ENCODE results near the gene AXDND1. TPM values are rescaled to one million over a fixed set of nuclear protein-coding genes. Genes with fewer than 3 reads are reported as not detected.

AXDND1 gene
- total RNA-seq, result 0.29 to 1.4 TPM (median 0.97 TPM) in 3 replicates

DNA sequence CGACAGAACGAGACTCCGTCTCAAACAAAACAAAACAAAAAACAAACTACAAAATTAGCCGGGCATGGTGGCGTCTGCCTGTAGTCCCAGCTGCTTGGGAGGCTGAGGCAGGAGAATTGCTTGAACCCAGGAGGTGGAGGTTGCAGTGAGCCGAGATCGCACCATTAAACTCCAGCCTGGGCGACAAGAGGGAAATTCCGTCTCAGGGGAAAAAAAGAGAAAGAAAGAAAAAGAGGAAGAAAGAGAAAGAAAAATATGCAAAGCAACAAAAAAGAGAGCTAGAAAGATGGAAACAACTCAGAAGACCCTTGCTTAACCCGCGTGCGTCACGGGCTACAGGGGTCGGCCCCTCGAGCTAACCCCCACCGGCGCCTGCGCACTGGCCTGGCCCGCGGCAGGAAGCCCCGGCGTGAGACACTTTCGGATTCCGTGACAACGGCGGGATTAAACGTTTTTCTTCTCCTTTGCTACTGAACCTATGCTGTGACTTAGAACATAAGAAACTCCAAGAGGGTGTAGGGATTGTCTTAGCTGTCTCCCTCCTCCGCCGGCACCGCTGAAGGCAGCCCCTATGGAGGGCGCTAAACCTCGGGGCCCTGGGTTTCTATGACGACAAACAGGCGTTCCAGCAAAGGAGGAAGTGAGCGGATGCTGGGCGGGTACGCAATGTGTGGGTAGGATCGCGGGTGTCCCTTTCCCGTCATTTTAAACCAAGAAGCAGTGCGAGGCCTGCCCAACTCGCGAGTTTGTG, at the start of gene AXDND1:
TSS of gene AXDND1 (plus strand) at position 630 of the 751 bp plus-strand sequence. CDS start 539 bp downstream, outside the sequence.
- TF ChIP-seq CTCF (IDR thresholded peaks at IDR 0.05; ENCODE audit: unreplicated experiment), result no peak
- Mint-ChIP-seq H3K27ac (peak within 1 kb of the TSS; percentile 99), H3K27me3 (ENCODE audit: low read depth) (no peaks in the 10 kb centered on the region), H3K4me3 (peak within 1 kb of the TSS; percentile 93), H3K36me3 (no peaks in the 10 kb centered on the region), H3K4me1 (peaks cover 10% of the 10 kb centered on the region), H3K9me3 (no peaks in the 10 kb centered on the region)
- DNase-seq (ENCODE audit: low spot score in 2 of 2, unreplicated experiment in 2 of 2), result peak; percentile 29 to 65

DNA sequence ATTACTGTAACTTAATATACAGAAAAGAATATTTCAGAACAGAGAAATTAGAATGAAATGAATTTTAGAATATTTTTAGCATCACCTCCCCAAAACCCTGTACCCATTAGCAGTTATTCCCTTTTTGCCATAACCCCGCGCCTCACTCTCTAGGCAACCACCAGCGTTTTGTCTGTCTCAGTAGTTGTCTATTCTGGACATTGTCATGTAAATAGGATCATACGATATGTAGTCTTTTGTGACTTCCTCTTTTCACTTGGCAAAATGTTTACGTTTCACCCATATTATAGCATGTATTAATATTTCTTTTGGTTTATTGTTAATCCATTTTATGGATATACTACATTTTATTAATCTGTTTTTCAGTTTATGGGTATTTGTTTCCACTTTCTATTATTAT, 47.3 kb upstream of the AXDND1 start:
- H3K27me3 Mint-ChIP-seq (ENCODE audit: low read depth), result no peaks in the 10 kb centered on the region
- H3K4me3 Mint-ChIP-seq, result no peak overlapping the region
- no peak for TF ChIP-seq CTCF (IDR thresholded peaks at IDR 0.05; ENCODE audit: unreplicated experiment)
- H3K4me1 Mint-ChIP-seq, result peaks cover 15% of the 10 kb centered on the region
- DNase-seq (ENCODE audit: low spot score in 2 of 2, unreplicated experiment in 2 of 2), result no peak
- H3K9me3 Mint-ChIP-seq, result peaks cover 9% of the 10 kb centered on the region
- no peak overlapping the region for H3K27ac Mint-ChIP-seq
- H3K36me3 Mint-ChIP-seq, result peaks cover 27% of the 10 kb centered on the region

GRCh38 chr1:179321533-179322216, 44.1 kb upstream of the AXDND1 start:
- peaks cover 9% of the 10 kb centered on the region for H3K9me3 Mint-ChIP-seq
- peaks cover 27% of the 10 kb centered on the region for H3K36me3 Mint-ChIP-seq
- no peaks in the 10 kb centered on the region for H3K27me3 Mint-ChIP-seq (ENCODE audit: low read depth)
- TF ChIP-seq CTCF (IDR thresholded peaks at IDR 0.05; ENCODE audit: unreplicated experiment), result no peak
- H3K4me3 Mint-ChIP-seq, result no peak overlapping the region
- H3K4me1 Mint-ChIP-seq, result peaks cover 27% of the 10 kb centered on the region
- DNase-seq (ENCODE audit: low spot score in 2 of 2, unreplicated experiment in 2 of 2), result no peak
- H3K27ac Mint-ChIP-seq, result peak overlapping the region; percentile 89

DNA sequence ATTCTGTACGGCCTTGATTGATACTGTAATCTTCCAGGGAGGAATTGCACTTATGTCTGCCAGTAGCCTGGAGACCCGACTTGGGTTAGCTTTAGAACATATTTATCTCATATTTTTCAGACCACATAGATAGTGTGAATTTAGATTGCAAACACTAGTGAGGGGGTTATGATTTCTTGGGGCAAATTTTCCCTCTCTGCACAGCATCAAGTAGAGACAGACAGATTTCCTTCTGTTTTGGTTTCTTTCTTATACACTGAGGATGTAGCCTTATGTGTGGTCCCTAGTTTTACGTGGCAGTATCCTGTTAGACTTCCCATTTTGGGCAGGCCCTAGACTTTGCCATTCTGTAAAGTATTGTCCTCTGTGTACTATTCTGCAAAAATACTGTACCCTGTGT, 43.2 kb upstream of the AXDND1 start:
- no peak for TF ChIP-seq CTCF (IDR thresholded peaks at IDR 0.05; ENCODE audit: unreplicated experiment)
- Mint-ChIP-seq H3K4me1 (peaks cover 30% of the 10 kb centered on the region), H3K36me3 (peaks cover 27% of the 10 kb centered on the region), H3K9me3 (peaks cover 9% of the 10 kb centered on the region), H3K27me3 (ENCODE audit: low read depth) (no peaks in the 10 kb centered on the region), H3K27ac (peak overlapping the region; percentile 89), H3K4me3 (no peak overlapping the region)
- DNase-seq (ENCODE audit: low spot score in 2 of 2, unreplicated experiment in 2 of 2), result no peak

DNA sequence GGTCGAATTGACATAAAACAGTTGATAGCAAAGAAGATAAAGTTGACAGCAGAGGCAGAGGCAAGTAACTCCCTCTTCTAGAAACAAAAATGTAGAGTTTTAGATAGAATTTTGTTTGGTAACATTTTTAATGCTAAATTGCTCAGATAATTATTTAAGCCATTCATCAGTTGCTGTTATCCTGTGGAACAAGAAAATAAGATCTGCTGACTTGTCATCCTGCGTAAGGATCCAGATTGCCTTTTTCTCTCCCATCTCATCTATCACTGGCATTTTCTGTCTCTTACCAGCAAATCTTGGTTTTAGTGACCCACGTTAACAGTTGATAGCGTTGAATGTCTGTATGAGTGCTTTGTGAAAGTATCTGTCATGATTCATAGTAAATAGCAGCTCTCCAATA, 42.3 kb upstream of the AXDND1 start:
- TF ChIP-seq CTCF (IDR thresholded peaks at IDR 0.05; ENCODE audit: unreplicated experiment), result no peak
- no peak for DNase-seq (ENCODE audit: low spot score in 2 of 2, unreplicated experiment in 2 of 2)
- Mint-ChIP-seq H3K27ac (peak overlapping the region; percentile 89), H3K4me1 (peaks cover 30% of the 10 kb centered on the region), H3K36me3 (peaks cover 28% of the 10 kb centered on the region), H3K27me3 (ENCODE audit: low read depth) (no peaks in the 10 kb centered on the region), H3K9me3 (peaks cover 9% of the 10 kb centered on the region), H3K4me3 (no peak overlapping the region)
